Sigmoid colon (tissue), 4 donors: ENCODE measurements around the gene LAPTM5.

Experiments used
- CTCF ChIP-seq, 4 experiments: fragments of 450-650 bp in 3 of 4; fragments of 200-600 bp in 1 of 4; IDR thresholded peaks; one replicate each; pipeline ENCODE4 v1.5.1; 2016 to 2019; ENCODE audit warnings: antibody characterized with exemption in 4 of 4, mild to moderate bottlenecking in 3 of 4, moderate library complexity in 2 of 4
- POLR2AphosphoS5 ChIP-seq, 4 donors: sonication (generic); formaldehyde crosslinking; IDR thresholded peaks; one replicate each; pipeline ENCODE4 v1.6.1; 2017; ENCODE audit warnings: antibody characterized with exemption in 4 of 4

- peak in 1 of 4 experiments; percentile 18 for TF ChIP-seq CTCF (IDR thresholded peaks at IDR 0.05)
- TF ChIP-seq POLR2AphosphoS5 (IDR thresholded peaks at IDR 0.05) = no peak
Observed at GRCh38 chr1:30715216-30715615, 42.4 kb downstream of the LAPTM5 start.
